Measurements from ENCODE around the gene TMEM131. TPM values are rescaled to one million over a fixed set of nuclear protein-coding genes. Genes with fewer than 3 reads are reported as not detected.
A peak's percentile ranks its signal among the peaks of the same experiment; 100 is the strongest.

The TMEM131 gene
- total and polyA plus RNA-seq, 7 experiments from 2014 or later: 10.6 to 46.4 (median 40.5) TPM

DNA sequence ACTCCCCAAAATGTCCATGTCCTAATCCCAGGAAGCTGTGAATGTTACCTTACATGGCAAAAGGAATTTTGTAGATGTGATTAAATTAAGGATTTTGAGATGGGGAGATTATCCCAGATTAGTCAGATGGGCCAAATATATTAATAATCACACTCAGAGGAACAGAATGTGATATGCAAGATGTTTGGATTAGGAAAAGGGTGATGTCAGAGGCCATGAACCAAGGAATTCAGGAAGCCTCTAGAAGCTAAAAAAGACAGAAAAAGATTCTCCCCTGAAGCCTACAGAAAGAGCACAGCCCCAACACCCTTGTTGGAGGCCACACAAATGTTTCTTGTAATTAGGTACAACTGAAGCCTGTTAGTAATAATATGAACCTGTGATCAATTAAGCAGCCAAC is 13.1 kb downstream of the TMEM131 start:
- no peak for DNase-seq
- H3K27ac ChIP-seq (ENCODE audit: low read depth, low read length): no peak overlapping the region
- Mint-ChIP-seq H3K27me3 (no peaks in the 10 kb centered on the region), H3K9me3 (peaks cover 0 to 22% (median 13%) of the 10 kb centered on the region in 11 donors), H3K4me3 (no peak overlapping the region), H3K4me1 (peaks cover 7 to 75% (median 45%) of the 10 kb centered on the region in 7 donors), H3K27ac (no peak overlapping the region), H3K36me3 (peaks cover 4 to 64% (median 45%) of the 10 kb centered on the region in 5 donors)
- ATAC-seq: no peak
- CTCF ChIA-PET: no interaction called here
- no peak overlapping the region for H3K4me3 ChIP-seq (ENCODE audit: low read length)
- H3K4me1 ChIP-seq (ENCODE audit: control insufficient read depth in 2 of 2, insufficient read depth in 2 of 2, low read length in 2 of 2): no peaks in the 10 kb centered on the region
- peaks cover 0 to 12% (median 0%) of the 10 kb centered on the region in 3 experiments for H3K9me3 ChIP-seq (ENCODE audit: control insufficient read depth in 2 of 3, low read length in 3 of 3)
- intact Hi-C loops (cut with micrococcal nuclease): no loop called here
- POLR2A ChIA-PET: no interaction called here
- H3K27me3 ChIP-seq (ENCODE audit: control insufficient read depth in 2 of 2, insufficient read depth in 2 of 2, low read length in 2 of 2): no peaks in the 10 kb centered on the region
- H3K36me3 ChIP-seq (ENCODE audit: control insufficient read depth in 2 of 3, insufficient read depth in 3 of 3, low read length in 3 of 3): peaks cover 0 to 6% (median 0%) of the 10 kb centered on the region in 3 experiments

DNA sequence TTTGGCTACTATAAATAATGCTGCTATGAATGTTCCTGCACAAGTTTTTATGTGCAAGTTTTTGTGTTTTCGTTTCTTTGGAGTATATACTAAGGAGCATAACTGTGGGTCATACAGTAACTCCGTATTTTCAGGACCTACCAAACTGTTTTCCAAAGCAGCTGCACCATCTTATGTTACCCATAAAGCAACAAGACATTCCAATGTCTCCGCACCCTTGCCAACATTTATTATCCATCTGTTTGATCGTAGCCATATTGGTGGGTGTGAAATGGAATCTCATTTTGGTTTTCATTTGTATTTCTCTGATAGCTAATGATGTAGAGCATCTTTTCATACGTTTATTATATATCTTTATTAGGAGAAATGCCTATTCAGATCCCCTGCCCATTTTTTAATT is 13.8 kb downstream of the TMEM131 start:
- ATAC-seq (no peak), DNase-seq (no peak)
- H3K9me3 Mint-ChIP-seq: peaks cover 0 to 25% (median 13%) of the 10 kb centered on the region in 11 donors
- H3K4me1 Mint-ChIP-seq: peaks cover 7 to 78% (median 45%) of the 10 kb centered on the region in 7 donors
- intact Hi-C loops (cut with micrococcal nuclease): no loop called here
- Histone ChIP-seq H3K36me3 (ENCODE audit: control insufficient read depth in 2 of 3, insufficient read depth in 3 of 3, low read length in 3 of 3) (peaks cover 0 to 6% (median 0%) of the 10 kb centered on the region in 3 experiments), H3K9me3 (ENCODE audit: control insufficient read depth in 2 of 3, low read length in 3 of 3) (peaks cover 0 to 12% (median 0%) of the 10 kb centered on the region in 3 experiments), H3K27ac (ENCODE audit: low read depth, low read length) (no peak overlapping the region), H3K4me3 (ENCODE audit: low read length) (no peak overlapping the region), H3K4me1 (ENCODE audit: control insufficient read depth in 2 of 2, insufficient read depth in 2 of 2, low read length in 2 of 2) (no peaks in the 10 kb centered on the region), H3K27me3 (ENCODE audit: control insufficient read depth in 2 of 2, insufficient read depth in 2 of 2, low read length in 2 of 2) (no peaks in the 10 kb centered on the region)
- H3K27me3 Mint-ChIP-seq: no peaks in the 10 kb centered on the region
- peaks cover 4 to 67% (median 48%) of the 10 kb centered on the region in 5 donors for H3K36me3 Mint-ChIP-seq
- ChIA-PET POLR2A (no interaction called here), CTCF (no interaction called here)
- no peak overlapping the region for H3K27ac Mint-ChIP-seq
- no peak overlapping the region for H3K4me3 Mint-ChIP-seq

DNA sequence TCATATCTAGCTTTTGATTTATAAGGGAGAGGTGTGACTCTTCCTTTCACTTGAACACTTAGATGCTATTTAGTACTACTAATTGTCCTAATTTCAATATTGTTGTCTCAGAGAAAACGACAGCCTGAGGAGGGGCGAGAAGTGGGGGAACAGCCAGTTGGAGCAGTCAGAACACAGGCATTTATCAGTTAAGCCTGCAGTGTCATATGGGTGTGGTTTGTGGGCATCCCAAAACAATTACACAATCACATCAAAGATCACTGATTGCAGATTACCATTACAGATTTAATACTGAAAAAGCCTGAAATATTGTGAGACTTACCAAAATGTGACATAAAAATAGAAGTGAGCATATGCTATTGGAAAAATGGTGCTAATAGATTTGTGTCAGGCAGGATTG is 15.8 kb downstream of the TMEM131 start:
- H3K27me3 ChIP-seq (ENCODE audit: control insufficient read depth in 2 of 2, insufficient read depth in 2 of 2, low read length in 2 of 2): no peaks in the 10 kb centered on the region

DNA sequence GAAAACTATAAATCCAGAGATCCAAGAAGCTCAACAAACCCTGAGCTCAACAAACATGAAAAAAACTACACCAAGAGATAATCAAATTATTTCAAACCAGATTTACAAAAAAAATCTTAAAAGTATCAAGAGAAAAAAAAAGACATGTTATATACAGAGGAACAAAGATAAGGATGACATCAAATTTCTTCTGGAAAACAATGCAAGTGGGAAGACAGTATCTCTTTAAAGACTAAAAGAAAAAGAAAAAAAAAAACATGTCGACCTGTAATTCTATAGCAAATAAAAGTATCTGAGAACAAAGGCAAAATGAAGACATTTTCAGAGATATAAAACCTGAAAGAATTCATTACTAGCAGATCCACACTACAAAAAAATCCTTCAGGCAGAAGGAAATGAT is 21.3 kb downstream of the TMEM131 start:
- H3K27me3 Mint-ChIP-seq: no peaks in the 10 kb centered on the region
- H3K9me3 Mint-ChIP-seq: peaks cover 12 to 60% (median 31%) of the 10 kb centered on the region in 11 donors
- H3K27ac Mint-ChIP-seq: no peak overlapping the region
- Histone ChIP-seq H3K4me1 (ENCODE audit: control insufficient read depth in 2 of 2, insufficient read depth in 2 of 2, low read length in 2 of 2) (no peaks in the 10 kb centered on the region), H3K4me3 (ENCODE audit: low read length) (no peak overlapping the region), H3K36me3 (ENCODE audit: control insufficient read depth in 2 of 3, insufficient read depth in 3 of 3, low read length in 3 of 3) (peaks cover 0 to 8% (median 0%) of the 10 kb centered on the region in 3 experiments), H3K27ac (ENCODE audit: low read depth, low read length) (no peak overlapping the region), H3K27me3 (ENCODE audit: control insufficient read depth in 2 of 2, insufficient read depth in 2 of 2, low read length in 2 of 2) (no peaks in the 10 kb centered on the region), H3K9me3 (ENCODE audit: control insufficient read depth in 2 of 3, low read length in 3 of 3) (peaks cover 0 to 29% (median 0%) of the 10 kb centered on the region in 3 experiments)
- ATAC-seq (no peak), DNase-seq (no peak)
- peaks cover 12 to 54% (median 49%) of the 10 kb centered on the region in 5 donors for H3K36me3 Mint-ChIP-seq
- H3K4me3 Mint-ChIP-seq: peak overlapping the region in 1 of 10 donors; percentile 41
- intact Hi-C loops (cut with micrococcal nuclease): no loop called here
- CTCF ChIA-PET: no interaction called here
- POLR2A ChIA-PET: interaction anchor here (0.7 kb wide), 1 partner anchor 10 kb away, joined by 6 read pairs; no protein-coding TSS in a partner anchor
- H3K4me1 Mint-ChIP-seq: peaks cover 12 to 70% (median 61%) of the 10 kb centered on the region in 7 donors

More for the DNA sequence above, 15.8 kb downstream of the TMEM131 start:
- POLR2A ChIA-PET: no interaction called here
- Mint-ChIP-seq H3K27ac (no peak overlapping the region), H3K9me3 (peaks cover 1 to 46% (median 21%) of the 10 kb centered on the region in 11 donors), H3K4me1 (peaks cover 4 to 68% (median 41%) of the 10 kb centered on the region in 7 donors), H3K4me3 (peak overlapping the region in 1 of 10 donors; percentile 6), H3K27me3 (no peaks in the 10 kb centered on the region), H3K36me3 (peaks cover 6 to 68% (median 58%) of the 10 kb centered on the region in 5 donors)
- CTCF ChIA-PET: no interaction called here
- Histone ChIP-seq H3K4me3 (ENCODE audit: low read length) (no peak overlapping the region), H3K4me1 (ENCODE audit: control insufficient read depth in 2 of 2, insufficient read depth in 2 of 2, low read length in 2 of 2) (no peaks in the 10 kb centered on the region), H3K27ac (ENCODE audit: low read depth, low read length) (no peak overlapping the region), H3K36me3 (ENCODE audit: control insufficient read depth in 2 of 3, insufficient read depth in 3 of 3, low read length in 3 of 3) (peaks cover 0 to 6% (median 0%) of the 10 kb centered on the region in 3 experiments), H3K9me3 (ENCODE audit: control insufficient read depth in 2 of 3, low read length in 3 of 3) (peaks cover 0 to 15% (median 0%) of the 10 kb centered on the region in 3 experiments)
- DNase-seq: no peak
- intact Hi-C loops (cut with micrococcal nuclease): no loop called here
- ATAC-seq: peak; percentile 36

DNA sequence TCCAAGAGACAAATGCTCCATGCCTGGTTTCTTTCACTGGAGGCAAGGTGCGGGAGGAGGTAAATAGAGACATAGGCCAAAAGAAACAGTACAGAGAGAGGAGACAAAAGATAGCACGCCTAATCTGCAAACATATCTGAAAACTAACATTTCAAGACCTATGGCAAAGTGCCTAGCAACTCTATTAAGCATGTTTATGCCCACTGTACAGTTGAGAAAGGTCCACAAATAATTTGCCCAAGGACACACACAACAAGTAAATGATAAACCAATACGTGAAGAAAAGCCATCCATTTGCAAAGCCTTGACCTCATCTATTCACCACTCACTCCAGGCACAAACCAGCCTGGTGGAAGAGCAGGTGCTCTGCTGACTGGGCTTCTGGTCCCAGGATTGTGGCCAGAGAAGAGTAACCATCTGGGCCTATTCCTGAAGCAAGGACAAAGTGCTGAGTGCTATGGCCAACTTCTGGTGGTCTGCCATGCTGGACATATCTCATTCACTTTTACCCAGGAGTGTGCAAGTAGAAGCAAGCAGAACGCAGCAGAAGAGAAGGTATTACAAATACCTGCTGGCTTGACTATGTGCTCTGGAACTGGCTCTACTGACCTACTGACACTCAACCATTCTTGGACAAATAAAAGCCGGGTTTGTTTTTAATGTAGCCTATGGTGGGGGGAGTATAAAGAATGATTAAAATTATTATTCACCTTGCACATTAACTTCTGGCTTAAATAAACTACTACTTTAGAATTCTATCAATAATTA is 25.3 kb downstream of the TMEM131 start:
- peaks cover 12 to 27% (median 22%) of the 10 kb centered on the region in 11 donors for H3K9me3 Mint-ChIP-seq
- Histone ChIP-seq H3K27me3 (ENCODE audit: control insufficient read depth in 2 of 2, insufficient read depth in 2 of 2, low read length in 2 of 2) (no peaks in the 10 kb centered on the region), H3K27ac (ENCODE audit: low read depth, low read length) (no peak overlapping the region), H3K9me3 (ENCODE audit: control insufficient read depth in 2 of 3, low read length in 3 of 3) (peaks cover 0 to 19% (median 0%) of the 10 kb centered on the region in 3 experiments), H3K36me3 (ENCODE audit: control insufficient read depth in 2 of 3, insufficient read depth in 3 of 3, low read length in 3 of 3) (peaks cover 0 to 3% (median 0%) of the 10 kb centered on the region in 3 experiments), H3K4me1 (ENCODE audit: control insufficient read depth in 2 of 2, insufficient read depth in 2 of 2, low read length in 2 of 2) (peaks cover 0 to 18% of the 10 kb centered on the region in 2 donors), H3K4me3 (ENCODE audit: low read length) (no peak overlapping the region)
- ChIA-PET POLR2A (no interaction called here), CTCF (no interaction called here)
- peak overlapping the region in 3 of 10 donors; percentile 0 to 30 (median 2) for H3K4me3 Mint-ChIP-seq
- peaks cover 12 to 35% (median 29%) of the 10 kb centered on the region in 5 donors for H3K36me3 Mint-ChIP-seq
- ATAC-seq: no peak
- intact Hi-C loops (cut with micrococcal nuclease): no loop called here
- peak overlapping the region in 4 of 9 donors; percentile 12 to 78 (median 34) for H3K27ac Mint-ChIP-seq
- peaks cover 36 to 84% (median 71%) of the 10 kb centered on the region in 7 donors for H3K4me1 Mint-ChIP-seq
- no peak for DNase-seq
- H3K27me3 Mint-ChIP-seq: no peaks in the 10 kb centered on the region

DNA sequence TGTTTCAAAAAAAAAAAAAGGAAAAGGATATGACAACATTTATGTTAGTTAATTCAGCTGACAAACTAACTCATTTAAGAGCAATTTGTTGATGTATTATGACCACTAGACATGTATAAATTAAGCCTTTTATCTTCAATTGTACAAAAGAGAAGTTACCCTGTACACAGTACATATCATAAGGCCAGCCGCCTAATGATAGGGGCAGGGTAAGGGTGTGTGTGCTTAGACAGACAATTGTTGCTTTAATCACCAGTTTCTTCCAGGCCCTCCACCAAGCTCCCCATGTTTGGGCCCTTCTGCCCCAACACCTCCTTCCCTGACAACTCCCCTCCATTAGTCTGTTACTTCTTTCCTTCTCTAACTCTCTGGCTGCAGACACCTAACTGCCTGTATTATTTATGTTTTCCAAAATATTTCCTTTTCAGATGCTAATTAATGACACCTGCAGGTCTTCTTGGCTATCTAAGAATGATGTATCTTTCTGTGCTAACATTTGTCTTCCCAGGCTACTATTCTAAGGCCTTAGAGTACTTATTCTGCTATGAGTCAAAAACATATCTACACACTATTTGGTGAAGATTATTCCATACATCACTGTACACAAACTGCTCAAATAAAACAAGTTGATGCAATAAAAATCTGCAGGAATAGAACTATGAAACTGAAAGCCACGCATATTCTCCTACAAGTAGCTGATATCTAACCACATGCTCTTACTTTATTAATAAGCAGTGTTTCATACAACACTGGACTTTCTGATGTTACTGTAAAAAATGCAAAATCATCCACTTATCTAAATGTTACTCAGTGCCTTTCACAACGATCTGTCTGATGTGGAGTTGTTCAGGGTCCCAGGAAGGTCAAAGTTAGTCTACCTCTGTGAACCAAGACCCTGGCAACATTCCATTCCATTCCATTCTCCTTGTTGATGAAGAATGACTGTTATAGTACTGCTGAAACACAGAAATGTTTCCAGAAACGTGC is 26.4 kb downstream of the TMEM131 start:
- Mint-ChIP-seq H3K36me3 (peaks cover 6 to 32% (median 22%) of the 10 kb centered on the region in 5 donors), H3K27me3 (no peaks in the 10 kb centered on the region), H3K9me3 (peaks cover 6 to 23% (median 13%) of the 10 kb centered on the region in 11 donors), H3K4me3 (peak overlapping the region in 4 of 10 donors; percentile 6 to 11 (median 8)), H3K27ac (peak overlapping the region in 4 of 9 donors; percentile 12 to 56 (median 23)), H3K4me1 (peaks cover 40 to 88% (median 81%) of the 10 kb centered on the region in 7 donors)
- Histone ChIP-seq H3K4me3 (ENCODE audit: low read length) (no peak overlapping the region), H3K36me3 (ENCODE audit: control insufficient read depth in 2 of 3, insufficient read depth in 3 of 3, low read length in 3 of 3) (peaks cover 0 to 3% (median 0%) of the 10 kb centered on the region in 3 experiments), H3K4me1 (ENCODE audit: control insufficient read depth in 2 of 2, insufficient read depth in 2 of 2, low read length in 2 of 2) (peaks cover 0 to 18% of the 10 kb centered on the region in 2 donors), H3K27ac (ENCODE audit: low read depth, low read length) (no peak overlapping the region), H3K9me3 (ENCODE audit: control insufficient read depth in 2 of 3, low read length in 3 of 3) (peaks cover 0 to 11% (median 0%) of the 10 kb centered on the region in 3 experiments), H3K27me3 (ENCODE audit: control insufficient read depth in 2 of 2, insufficient read depth in 2 of 2, low read length in 2 of 2) (no peaks in the 10 kb centered on the region)
- intact Hi-C loops (cut with micrococcal nuclease): no loop called here
- ATAC-seq (no peak), DNase-seq (no peak)
- ChIA-PET CTCF (no interaction called here), POLR2A (no interaction called here)

All from naive thymus-derived CD4-positive, alpha-beta T cell (primary cell).